Fibroblast of peridontal ligament (primary cell): Measurements from ENCODE around the gene TRABD.
A peak's percentile ranks its signal among the peaks of the same experiment; 100 is the strongest.

Experiments used
- DNase-seq: peaks from one replicate; pipeline ENCODE4 v3.0.0-alpha.2; 2010; ENCODE audit errors: extremely low read depth

Gene TRABD

GRCh38 chr22:50238755-50239154 lies 53.0 kb downstream of the TRABD start:
- DNase-seq: no peak

GRCh38 chr22:50242406-50242949 lies 56.8 kb downstream of the TRABD start:
- DNase-seq: peak; percentile 23

- DNase-seq: peak; percentile 12
These were observed 58.1 kb downstream of the TRABD start for GRCh38 chr22:50243685-50244419.

- peak; percentile 87 for DNase-seq
These were observed 58.9 kb downstream of the TRABD start, which contains the start of gene TUBGCP6 for GRCh38 chr22:50244420-50245213. Gene TUBGCP6, minus strand, starts transcription at chr22:50245023. Its CDS starts 564 bp downstream, at chr22:50244459.

- no peak for DNase-seq
These were observed 59.7 kb downstream of the TRABD start for GRCh38 chr22:50245214-50246072.

GRCh38 chr22:50246242-50247175 lies 60.8 kb downstream of the TRABD start:
- no peak for DNase-seq

- DNase-seq: peak; percentile 18
These were observed 62.0 kb downstream of the TRABD start for GRCh38 chr22:50247748-50248147.

GRCh38 chr22:50248196-50249081 lies 62.7 kb downstream of the TRABD start:
- no peak for DNase-seq
